EL (cell line): ENCODE measurements around the gene VEGFA.

ENCODE experiments used
- DNase-seq: peaks from one replicate; pipeline ENCODE4 v3.0.0-alpha.2; 2016

VEGFA gene

GRCh38 chr6:43739642-43740091 is 30.3 kb upstream of the VEGFA start:
- no peak for DNase-seq

GRCh38 chr6:43740321-43740960 is 29.6 kb upstream of the VEGFA start:
- DNase-seq: no peak

- DNase-seq: no peak
These were observed 28.8 kb upstream of the VEGFA start for GRCh38 chr6:43740961-43741764.

GRCh38 chr6:43741829-43742228 is 28.2 kb upstream of the VEGFA start:
- no peak for DNase-seq

GRCh38 chr6:43742285-43742684 is 27.7 kb upstream of the VEGFA start:
- DNase-seq: no peak

- no peak for DNase-seq
These were observed 26.9 kb upstream of the VEGFA start for GRCh38 chr6:43742931-43743632.

GRCh38 chr6:43743682-43744381 is 26.2 kb upstream of the VEGFA start:
- no peak for DNase-seq

- DNase-seq: no peak
These were observed 25.5 kb upstream of the VEGFA start for GRCh38 chr6:43744491-43744890.

- no peak for DNase-seq
These were observed 24.9 kb upstream of the VEGFA start for GRCh38 chr6:43744931-43745727.

GRCh38 chr6:43746071-43746470 is 23.9 kb upstream of the VEGFA start:
- DNase-seq: no peak

- DNase-seq: no peak
These were observed 23.4 kb upstream of the VEGFA start for GRCh38 chr6:43746613-43747102.

- no peak for DNase-seq
These were observed 22.2 kb upstream of the VEGFA start for GRCh38 chr6:43747784-43748183.

GRCh38 chr6:43748765-43749164 is 21.2 kb upstream of the VEGFA start:
- no peak for DNase-seq

GRCh38 chr6:43749461-43749860 is 20.6 kb upstream of the VEGFA start:
- no peak for DNase-seq

- no peak for DNase-seq
These were observed 19.4 kb upstream of the VEGFA start for GRCh38 chr6:43750622-43751021.

- no peak for DNase-seq
These were observed 16.3 kb upstream of the VEGFA start for GRCh38 chr6:43753570-43754183.

- no peak for DNase-seq
These were observed 11.9 kb upstream of the VEGFA start for GRCh38 chr6:43757966-43758616.

GRCh38 chr6:43758617-43759050 is 11.4 kb upstream of the VEGFA start:
- no peak for DNase-seq

GRCh38 chr6:43759136-43759906 is 10.7 kb upstream of the VEGFA start:
- no peak for DNase-seq

GRCh38 chr6:43759907-43760206 is 10.2 kb upstream of the VEGFA start:
- DNase-seq: no peak
